HL-60 (cell line): ENCODE results near the gene ARHGAP24.

Experiments used
- DNase-seq, 2 experiments: peaks; one replicate each; pipeline ENCODE4 v3.0.0-alpha.2; 2010 to 2020; ENCODE audit warnings: low read depth in 1 of 2, low spot score in 1 of 2
- H3K27ac ChIP-seq: fragments of 250-450 bp; sonication (Bioruptor Pico); replicated peaks from 2 replicates; pipeline ENCODE4 v1.5.1; 2020; ENCODE audit warnings: mild to moderate bottlenecking, moderate library complexity
- H3K27me3 ChIP-seq: fragments of 250-450 bp; sonication (Bioruptor Pico); 2 replicates; pipeline ENCODE4 v1.5.1; 2021; ENCODE audit warnings: mild to moderate bottlenecking, moderate library complexity; ENCODE audit not compliant: insufficient read depth, poor library complexity, severe bottlenecking
- H3K4me3 ChIP-seq: replicated peaks from 2 replicates; pipeline ENCODE4 v1.5.1; 2011; ENCODE audit warnings: mild to moderate bottlenecking, control low read depth, low read length; ENCODE audit not compliant: insufficient read depth
- CTCF ChIP-seq: IDR thresholded peaks from one replicate; pipeline ENCODE4 v1.5.1; 2011; ENCODE audit warnings: low read length, control low read depth, inconsistent platforms; ENCODE audit not compliant: insufficient read depth
- GABPA ChIP-seq: IDR thresholded peaks from 2 replicates; pipeline ENCODE4 v1.6.1; 2012; ENCODE audit warnings: low read depth
- POLR2AphosphoS5 ChIP-seq: IDR thresholded peaks from 2 replicates; pipeline ENCODE4 v1.6.1; 2012; ENCODE audit warnings: low read depth
- REST ChIP-seq: IDR thresholded peaks from 2 replicates; pipeline ENCODE4 v1.6.1; 2012; ENCODE audit warnings: low read depth; ENCODE audit not compliant: insufficient replicate concordance
- SPI1 ChIP-seq: IDR thresholded peaks from 2 replicates; pipeline ENCODE4 v1.6.1; 2012; ENCODE audit warnings: low read depth, mild to moderate bottlenecking, borderline replicate concordance

The ARHGAP24 gene

GRCh38 chr4:85824166-85824945, 349.4 kb downstream of the ARHGAP24 start:
- DNase-seq: no peak
- TF ChIP-seq REST (no peak), SPI1 (no peak), GABPA (no peak), POLR2AphosphoS5 (no peak), CTCF (no peak)
- Histone ChIP-seq H3K27ac (no peak overlapping the region), H3K4me3 (no peak overlapping the region), H3K27me3 (no peaks in the 10 kb centered on the region)

GRCh38 chr4:85826060-85826678, 351.2 kb downstream of the ARHGAP24 start:
- H3K27me3 ChIP-seq: no peaks in the 10 kb centered on the region
- H3K27ac ChIP-seq: no peak overlapping the region
- H3K4me3 ChIP-seq: no peak overlapping the region
- TF ChIP-seq POLR2AphosphoS5 (no peak), REST (no peak), SPI1 (no peak), CTCF (no peak), GABPA (no peak)
- no peak for DNase-seq

GRCh38 chr4:85828027-85828890, 353.3 kb downstream of the ARHGAP24 start:
- H3K27me3 ChIP-seq: no peaks in the 10 kb centered on the region
- H3K27ac ChIP-seq: no peak overlapping the region
- no peak overlapping the region for H3K4me3 ChIP-seq
- no peak for DNase-seq
- no peak for TF ChIP-seq SPI1
- TF ChIP-seq POLR2AphosphoS5: no peak
- no peak for TF ChIP-seq REST
- TF ChIP-seq GABPA: no peak
- TF ChIP-seq CTCF: no peak
